Lower lobe of right lung (tissue), 2 donors: ENCODE data around the gene ARHGDIA. TPM values are rescaled to one million over a fixed set of nuclear protein-coding genes. Genes with fewer than 3 reads are reported as not detected.

ENCODE experiments used
- ATAC-seq, 2 donors: fragments of 200-7000 bp; cut with Tn5 transposase; one replicate each; pipeline ENCODE4 v1.9.1; 2020 to 2022; ENCODE audit warnings: mild to moderate bottlenecking in 2 of 2, moderate library complexity in 2 of 2
- DNase-seq: peaks from one replicate; pipeline ENCODE4 v3.0.0-alpha.2; 2020
- H3K27ac ChIP-seq: fragments of 200-600 bp; one replicate; pipeline ENCODE4 v1.8.0; 2022
- H3K27me3 ChIP-seq: fragments of 200-600 bp; one replicate; pipeline ENCODE4 v1.8.0; 2022; ENCODE audit warnings: low read depth
- H3K36me3 ChIP-seq: fragments of 200-600 bp; one replicate; pipeline ENCODE4 v1.8.0; 2022; ENCODE audit warnings: mild to moderate bottlenecking
- H3K4me1 ChIP-seq: fragments of 200-600 bp; one replicate; pipeline ENCODE4 v1.8.0; 2022
- H3K4me3 ChIP-seq: fragments of 200-600 bp; one replicate; pipeline ENCODE4 v1.8.0; 2022; ENCODE audit warnings: mild to moderate bottlenecking
- H3K9me3 ChIP-seq: fragments of 200-600 bp; one replicate; pipeline ENCODE4 v1.8.0; 2022
- CTCF ChIP-seq: fragments of 200-600 bp; IDR thresholded peaks from one replicate; pipeline ENCODE4 v1.8.0; 2022; ENCODE audit warnings: antibody characterized with exemption, mild to moderate bottlenecking
- intact Hi-C: fragments of 100-400 bp; cut with DNase I; formaldehyde crosslinking; loops from one replicate; pipeline ENCODE4 v1.11.0; 2022
- total RNA-seq: library from RNA; stranded (reverse); fragmentation: NEBNext Ultra II Directional; extraction: Animal tissue kit (Norgen Biotek cat#: 25700); gene quantifications from one replicate; pipeline ENCODE4 v1.2.1, GENCODE V29; 2021
- donor health status: DM: no; HTN: yes; CAD: no; lungs with severe emphysema.

Gene ARHGDIA
- total RNA-seq, 1 donor from 2014 or later = 331 TPM

DNA sequence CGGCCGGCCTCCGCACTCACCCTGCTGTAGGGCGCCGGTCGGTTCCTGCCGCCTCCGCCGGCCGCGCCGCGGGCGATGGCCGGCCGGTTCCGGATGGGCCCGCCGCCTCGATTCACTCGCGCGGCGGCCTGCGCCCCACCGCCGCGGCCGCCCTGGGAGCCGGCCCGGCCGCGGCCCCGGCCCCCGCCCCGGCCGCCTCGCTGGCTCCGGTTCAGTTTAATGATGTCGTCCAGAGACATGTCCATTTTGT, 20.1 kb upstream of the ARHGDIA start:
- ATAC-seq = no peak
- H3K36me3 ChIP-seq = peaks cover 69% of the 10 kb centered on the region

GRCh38 chr17:81890447-81891302, 19.5 kb upstream of the ARHGDIA start:
- DNase-seq (no peak), ATAC-seq (peak in 1 of 2 donors; percentile 1)
- no peak for TF ChIP-seq CTCF
- Histone ChIP-seq H3K4me1 (peaks cover 27% of the 10 kb centered on the region), H3K4me3 (peak overlapping the region; percentile 73), H3K9me3 (no peaks in the 10 kb centered on the region), H3K36me3 (peaks cover 69% of the 10 kb centered on the region), H3K27ac (peak overlapping the region; percentile 85), H3K27me3 (no peaks in the 10 kb centered on the region)
- intact Hi-C loops = no loop called here

More for the DNA sequence above, 20.1 kb upstream of the ARHGDIA start:
- Histone ChIP-seq H3K27ac (peak overlapping the region; percentile 85), H3K27me3 (no peaks in the 10 kb centered on the region), H3K4me3 (peak overlapping the region; percentile 73), H3K4me1 (peaks cover 27% of the 10 kb centered on the region), H3K9me3 (no peaks in the 10 kb centered on the region)
- DNase-seq = no peak
- intact Hi-C loops = no loop called here
- TF ChIP-seq CTCF = no peak

DNA sequence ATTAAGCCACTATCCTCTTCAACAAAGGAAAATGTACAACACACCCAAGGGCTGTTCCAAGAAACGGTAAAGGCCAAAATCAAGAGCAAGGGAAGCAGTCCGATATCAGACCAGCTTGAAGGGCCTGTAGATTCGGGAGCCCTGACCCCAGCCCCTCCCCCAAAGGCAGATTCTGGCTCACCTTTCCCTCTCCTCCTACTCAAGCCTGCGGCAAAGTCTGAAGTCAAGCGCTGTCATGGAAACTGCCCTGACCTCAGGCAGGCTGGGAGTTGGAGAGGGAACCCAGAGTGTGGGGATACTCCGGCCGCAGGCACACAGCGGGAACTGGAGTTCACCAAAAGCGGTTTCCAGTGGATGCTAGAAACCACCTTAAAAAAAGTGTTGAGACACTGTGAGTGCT, 18.5 kb upstream of the ARHGDIA start:
- no peak overlapping the region for H3K27ac ChIP-seq
- no peak overlapping the region for H3K4me3 ChIP-seq

DNA sequence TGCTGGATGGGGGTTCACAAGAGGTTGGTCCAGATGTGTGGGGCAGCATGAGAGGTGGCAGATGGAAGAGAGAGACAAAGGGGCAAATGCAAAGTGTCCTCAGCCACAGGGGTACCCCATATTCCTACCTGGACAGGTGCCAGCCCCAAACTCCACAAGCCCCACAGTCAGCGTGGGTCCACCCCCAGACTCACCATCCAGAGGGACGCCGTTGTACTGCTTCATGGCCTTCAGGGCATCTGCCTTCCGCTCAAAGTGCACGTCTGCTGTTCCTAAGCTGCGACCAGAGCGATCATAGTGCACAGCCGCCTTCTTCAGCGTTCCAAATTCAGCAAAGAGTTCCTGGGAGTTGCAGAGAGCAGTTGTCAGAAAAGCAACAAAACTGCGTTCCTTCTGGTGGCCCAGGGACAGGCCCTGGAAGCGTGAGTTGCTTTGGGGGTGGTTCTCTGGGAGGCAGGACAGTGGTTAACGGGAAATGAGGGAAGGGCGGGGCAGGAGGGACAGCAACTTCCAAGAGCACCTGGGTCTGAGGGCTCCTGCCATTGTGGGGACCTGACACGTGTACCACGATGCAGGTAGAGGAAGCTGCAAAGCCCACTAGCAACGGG, 18.0 kb upstream of the ARHGDIA start:
- Histone ChIP-seq H3K4me1 (peaks cover 27% of the 10 kb centered on the region), H3K36me3 (peaks cover 69% of the 10 kb centered on the region), H3K4me3 (no peak overlapping the region), H3K27me3 (no peaks in the 10 kb centered on the region), H3K9me3 (no peaks in the 10 kb centered on the region), H3K27ac (no peak overlapping the region)
- ATAC-seq = no peak
- DNase-seq = no peak
- no peak for TF ChIP-seq CTCF
- intact Hi-C loops = no loop called here

More for the DNA sequence above, 18.5 kb upstream of the ARHGDIA start:
- Histone ChIP-seq H3K27me3 (no peaks in the 10 kb centered on the region), H3K36me3 (peaks cover 69% of the 10 kb centered on the region), H3K4me1 (peaks cover 27% of the 10 kb centered on the region), H3K9me3 (no peaks in the 10 kb centered on the region)
- intact Hi-C loops = no loop called here
- DNase-seq (no peak), ATAC-seq (no peak)
- no peak for TF ChIP-seq CTCF

DNA sequence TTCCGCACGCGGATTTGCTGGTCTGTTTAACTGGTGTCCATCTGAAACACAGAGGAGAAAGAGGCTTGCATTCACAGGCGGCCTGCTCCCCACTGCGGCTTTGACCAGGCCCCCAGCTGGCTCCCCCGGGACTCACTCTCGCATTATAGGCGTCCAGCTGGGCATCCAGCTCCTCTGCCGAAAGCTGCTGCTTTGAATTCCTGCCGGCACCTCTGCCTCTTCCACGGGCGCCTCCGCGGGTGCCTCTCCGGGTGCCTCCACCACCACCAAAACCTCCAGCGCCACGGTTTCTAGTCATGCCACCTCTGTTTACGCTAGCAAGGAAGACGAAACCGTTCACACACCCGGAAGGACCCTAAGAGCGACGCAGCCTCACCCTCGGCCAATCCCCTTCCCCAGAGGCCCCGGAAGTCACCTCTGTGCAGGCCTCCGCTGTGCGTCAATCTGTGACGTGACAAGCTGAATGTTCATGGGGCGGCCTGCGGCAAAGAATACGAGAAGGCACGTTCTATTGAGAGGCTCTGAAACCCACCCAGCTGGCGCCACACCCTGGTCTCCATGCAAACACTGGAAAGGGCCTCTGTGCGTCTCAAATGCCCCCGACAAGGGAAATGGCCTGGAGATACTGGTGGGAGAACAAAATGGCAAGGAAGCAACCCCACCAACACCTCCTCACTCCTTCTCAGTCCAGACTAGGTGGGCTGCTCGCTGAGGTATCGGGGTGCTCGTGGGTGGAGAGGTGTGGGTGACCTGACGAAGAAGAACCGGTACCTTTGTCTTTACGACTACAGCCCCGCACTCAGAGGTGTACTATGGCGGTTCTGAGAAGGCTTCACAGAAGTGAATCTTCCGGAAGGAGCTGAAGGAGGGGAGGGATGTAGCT, 17.2 kb upstream of the ARHGDIA start:
- TF ChIP-seq CTCF = no peak
- intact Hi-C loops = no loop called here
- no peak overlapping the region for H3K27ac ChIP-seq
- H3K9me3 ChIP-seq = no peaks in the 10 kb centered on the region
- no peak overlapping the region for H3K4me3 ChIP-seq
- DNase-seq = no peak
- peaks cover 27% of the 10 kb centered on the region for H3K4me1 ChIP-seq
- ATAC-seq = no peak
- H3K27me3 ChIP-seq = no peaks in the 10 kb centered on the region
- H3K36me3 ChIP-seq = peaks cover 69% of the 10 kb centered on the region
